Ovary (tissue), 9 donors: ENCODE measurements around the gene INPP4A. TPM values are rescaled to one million over a fixed set of nuclear protein-coding genes. Genes with fewer than 3 reads are reported as not detected.

Experiments
- DNase-seq, 5 donors: peaks; one replicate each; pipeline ENCODE4 v3.0.0-alpha.2; 2019 to 2020
- H3K27ac ChIP-seq, 2 donors: fragments of 200-600 bp; one replicate each; pipeline versions ENCODE4 v1.5.1 to v1.8.0; 2019 to 2022
- H3K27me3 ChIP-seq: fragments of 200-600 bp; one replicate; pipeline ENCODE4 v1.8.0; 2022
- H3K36me3 ChIP-seq: fragments of 200-600 bp; sonication (generic); one replicate; pipeline ENCODE4 v1.5.1; 2019
- H3K4me1 ChIP-seq: one replicate; pipeline ENCODE4 v1.8.1; 2013; ENCODE audit warnings: mild to moderate bottlenecking, moderate library complexity; ENCODE audit not compliant: insufficient read depth
- H3K4me3 ChIP-seq: fragments of 200-600 bp; sonication (generic); one replicate; pipeline ENCODE4 v1.5.1; 2017
- H3K9me3 ChIP-seq, 2 donors: fragments of 200-600 bp in 1 of 2; sonication (generic) in 1 of 2; one replicate each; pipeline versions ENCODE4 v1.5.1 to v1.8.1; 2013 to 2019; ENCODE audit warnings: mild to moderate bottlenecking in 1 of 2, moderate library complexity in 1 of 2
- EP300 ChIP-seq: sonication (generic); formaldehyde crosslinking; IDR thresholded peaks from one replicate; pipeline ENCODE4 v1.6.1; 2017; ENCODE audit warnings: antibody characterized with exemption
- POLR2A ChIP-seq: fragments of 450-650 bp; IDR thresholded peaks from one replicate; pipeline ENCODE4 v1.6.1; 2017; ENCODE audit warnings: antibody characterized with exemption, mild to moderate bottlenecking, moderate library complexity
- WGBS, 3 donors: extraction: QIAGEN DNeasy Blood & Tissue Kit in 1 of 3; methylation state at CpG; one replicate each; pipeline versions ENCODE4 v1.1.5 to v1.1.7; 2013 to 2017; 5-methylcytosine and 5-hydroxymethylcytosine counted together
- intact Hi-C, 4 donors: fragments of 100-400 bp; cut with DNase I; formaldehyde crosslinking; loops; one replicate each; pipeline versions ENCODE4 v1.11.0 to v1.15.1; 2022 to 2023
- polyA plus RNA-seq, 2 donors: library from polyadenylated mRNA; stranded (reverse); fragments of 200-250 nt in 1 of 2; fragments of 350-450 nt in 1 of 2; fragmentation: Illumina TruSeq in 1 of 2; extraction: RNeasy Lipid Tissue Mini Kit (QIAGEN cat#74804) in 1 of 2; gene quantifications; one replicate each; pipeline ENCODE4 v1.2.3, GENCODE V29; 2013 to 2014
- total RNA-seq, 7 donors: library from RNA; depleted of rRNA in 2 of 7; stranded (reverse); fragments of >200 nt in 2 of 7; fragmentation: NEBNext Ultra II Directional in 3 of 7; extraction: Animal tissue kit (Norgen Biotek cat#: 25700) in 3 of 7; gene quantifications; one replicate each; pipeline versions ENCODE4 v1.1.0 to v1.2.4, GENCODE V29; 2016 to 2023
- TF ChIP-seq, protein P1 (sequence below), 3 donors: fragments of 450-650 bp in 2 of 3; fragments of 200-600 bp in 1 of 3; IDR thresholded peaks; one replicate each; pipeline versions ENCODE4 v1.5.1 to v1.8.0; 2016 to 2022; ENCODE audit warnings: antibody characterized with exemption in 3 of 3, mild to moderate bottlenecking in 1 of 3
- donor health status: DM: no; HTN: no; CAD: no; lungs with moderate emphysema.
- donor health status: DM: no; HTN: no; CAD: no.
- donor health status: Bipolar disorder and iron deficiency.
- donor health status: DM: yes; HTN: yes; CAD: no.
- donor health status: DM: no; HTN: no; CAD: no.
- donor health status: DM: yes; HTN: yes; CAD: no.

INPP4A gene
- total and polyA plus RNA-seq, 9 donors, result 7.5 to 25.8 (median 16.2) TPM

DNA sequence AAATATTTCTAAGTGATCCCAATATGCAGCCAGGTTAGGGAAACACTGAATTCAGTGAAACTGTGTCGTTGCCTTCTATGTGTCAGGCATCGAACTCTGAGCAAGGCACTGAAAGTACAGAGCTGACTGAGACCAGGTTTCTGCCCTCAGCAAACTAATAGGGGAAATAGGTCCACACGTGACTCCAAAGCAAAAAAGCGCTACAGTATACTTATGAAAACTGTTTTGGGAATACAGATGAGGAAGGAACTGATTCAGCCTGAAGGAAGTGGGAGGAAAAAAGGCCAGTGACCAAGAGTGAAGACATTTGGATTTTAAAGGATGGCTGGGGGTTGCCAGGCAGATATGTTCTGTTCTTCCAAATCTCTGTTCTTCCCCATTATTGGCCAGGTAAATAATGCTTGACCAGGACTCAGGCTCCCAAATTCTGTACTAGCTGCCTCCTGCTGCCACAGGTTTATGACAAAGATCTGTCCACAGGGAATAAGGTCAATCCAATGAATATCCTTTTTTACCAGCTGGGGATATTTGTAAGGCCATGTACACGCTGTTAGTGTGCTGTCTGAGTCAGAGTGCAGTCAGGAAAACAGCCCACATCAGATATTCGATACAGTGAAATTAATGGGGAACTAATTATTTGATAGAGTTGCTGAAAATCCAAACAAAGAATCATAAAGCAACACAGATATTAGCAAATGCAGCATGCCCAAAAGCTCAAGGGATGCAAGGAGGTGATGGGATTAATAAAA is 24.5 kb upstream of the INPP4A start:
- no peak for DNase-seq

DNA sequence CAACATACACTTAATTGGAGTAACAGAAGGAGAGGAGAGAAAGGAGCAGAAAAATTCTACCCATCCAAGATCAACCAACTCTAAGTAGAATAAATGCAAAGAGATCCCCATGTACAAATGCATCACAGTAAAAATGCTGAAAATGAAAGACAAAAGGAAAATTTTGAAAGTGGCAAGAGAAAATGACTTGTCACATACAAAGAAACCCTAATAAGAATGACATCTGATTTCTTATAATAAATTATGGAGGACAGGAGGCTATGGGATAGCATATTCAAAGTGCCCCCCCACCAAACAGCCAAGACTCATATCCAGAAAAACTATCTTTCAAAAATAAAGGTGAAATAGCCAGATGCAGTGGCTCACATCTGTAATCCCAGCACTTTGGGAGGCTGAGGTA is 22.2 kb upstream of the INPP4A start:
- no peak for DNase-seq
- no peaks in the 10 kb centered on the region for H3K4me1 ChIP-seq
- no peak for TF ChIP-seq EP300
- TF ChIP-seq POLR2A, result no peak
- TF ChIP-seq, protein P1, sequence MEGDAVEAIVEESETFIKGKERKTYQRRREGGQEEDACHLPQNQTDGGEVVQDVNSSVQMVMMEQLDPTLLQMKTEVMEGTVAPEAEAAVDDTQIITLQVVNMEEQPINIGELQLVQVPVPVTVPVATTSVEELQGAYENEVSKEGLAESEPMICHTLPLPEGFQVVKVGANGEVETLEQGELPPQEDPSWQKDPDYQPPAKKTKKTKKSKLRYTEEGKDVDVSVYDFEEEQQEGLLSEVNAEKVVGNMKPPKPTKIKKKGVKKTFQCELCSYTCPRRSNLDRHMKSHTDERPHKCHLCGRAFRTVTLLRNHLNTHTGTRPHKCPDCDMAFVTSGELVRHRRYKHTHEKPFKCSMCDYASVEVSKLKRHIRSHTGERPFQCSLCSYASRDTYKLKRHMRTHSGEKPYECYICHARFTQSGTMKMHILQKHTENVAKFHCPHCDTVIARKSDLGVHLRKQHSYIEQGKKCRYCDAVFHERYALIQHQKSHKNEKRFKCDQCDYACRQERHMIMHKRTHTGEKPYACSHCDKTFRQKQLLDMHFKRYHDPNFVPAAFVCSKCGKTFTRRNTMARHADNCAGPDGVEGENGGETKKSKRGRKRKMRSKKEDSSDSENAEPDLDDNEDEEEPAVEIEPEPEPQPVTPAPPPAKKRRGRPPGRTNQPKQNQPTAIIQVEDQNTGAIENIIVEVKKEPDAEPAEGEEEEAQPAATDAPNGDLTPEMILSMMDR (IDR thresholded peaks at IDR 0.05), result no peak
- no peak overlapping the region for H3K27ac ChIP-seq
- intact Hi-C loops, result no loop called here
- H3K27me3 ChIP-seq, result no peaks in the 10 kb centered on the region
- H3K9me3 ChIP-seq, result no peaks in the 10 kb centered on the region
- H3K36me3 ChIP-seq, result no peaks in the 10 kb centered on the region
- H3K4me3 ChIP-seq, result no peak overlapping the region

More for the DNA sequence above, 24.5 kb upstream of the INPP4A start:
- no peaks in the 10 kb centered on the region for H3K9me3 ChIP-seq
- WGBS, 3 donors, result 63 to 76% (median 75%) methylated on average over 6 of the region's 6 CpGs
- no peak overlapping the region for H3K4me3 ChIP-seq
- intact Hi-C loops, result loop anchor here in 1 of 4 donors (10.0 kb wide), 1 partner anchor 145 kb away; no protein-coding TSS in a partner anchor
- no peaks in the 10 kb centered on the region for H3K27me3 ChIP-seq
- no peak overlapping the region for H3K27ac ChIP-seq
- no peaks in the 10 kb centered on the region for H3K4me1 ChIP-seq
- no peak for TF ChIP-seq POLR2A
- TF ChIP-seq, protein P1 (IDR thresholded peaks at IDR 0.05), result no peak
- no peak for TF ChIP-seq EP300
- H3K36me3 ChIP-seq, result no peaks in the 10 kb centered on the region

DNA sequence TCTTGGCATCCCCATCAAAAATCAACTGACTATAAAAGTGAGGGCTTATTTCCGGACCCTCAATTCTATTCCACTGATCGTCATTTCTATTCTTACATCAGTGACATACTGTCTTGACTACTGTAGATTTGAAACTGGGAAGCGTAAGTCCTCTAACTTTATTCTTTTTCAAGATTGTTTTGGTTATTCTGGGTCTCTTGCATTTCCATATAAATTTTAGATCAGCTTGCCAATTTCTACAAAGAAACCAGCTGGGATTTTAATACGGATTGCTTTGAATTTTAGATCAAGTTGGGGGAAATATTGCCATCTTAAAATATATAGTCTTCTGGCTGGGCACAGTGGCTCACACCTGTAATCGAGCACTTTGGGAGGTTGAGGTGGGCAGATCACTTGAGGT is 17.9 kb upstream of the INPP4A start:
- intact Hi-C loops, result no loop called here

DNA sequence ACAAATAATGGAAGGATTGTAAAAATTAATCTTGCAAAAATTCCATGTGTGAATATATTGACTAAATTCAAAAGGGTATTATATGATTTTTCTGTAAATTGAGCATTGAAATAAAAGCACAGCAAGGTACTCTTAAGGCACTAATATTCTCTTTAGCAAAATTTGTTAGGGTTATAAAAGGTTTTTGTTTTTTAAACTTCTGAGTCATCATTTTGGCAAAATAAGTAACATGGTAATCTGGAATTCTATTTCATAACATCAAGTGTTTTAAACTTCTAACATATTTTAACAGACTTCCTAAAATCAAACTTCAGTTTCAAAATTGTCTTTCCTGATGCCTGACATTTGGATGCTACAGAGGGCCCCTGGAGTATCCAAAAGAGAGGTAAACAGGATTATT is 12.5 kb upstream of the INPP4A start:
- intact Hi-C loops, result no loop called here
- no peak overlapping the region for H3K27ac ChIP-seq
- no peaks in the 10 kb centered on the region for H3K27me3 ChIP-seq
- H3K4me1 ChIP-seq, result no peaks in the 10 kb centered on the region
- no peak for DNase-seq
- H3K36me3 ChIP-seq, result no peaks in the 10 kb centered on the region
- H3K9me3 ChIP-seq, result no peaks in the 10 kb centered on the region
- no peak overlapping the region for H3K4me3 ChIP-seq
- TF ChIP-seq, protein P1 (IDR thresholded peaks at IDR 0.05), result no peak
- TF ChIP-seq EP300 (no peak), POLR2A (no peak)

More for the DNA sequence above, 17.9 kb upstream of the INPP4A start:
- Histone ChIP-seq H3K4me1 (no peaks in the 10 kb centered on the region), H3K27me3 (no peaks in the 10 kb centered on the region), H3K9me3 (no peaks in the 10 kb centered on the region), H3K4me3 (no peak overlapping the region), H3K36me3 (no peaks in the 10 kb centered on the region), H3K27ac (no peak overlapping the region)
- TF ChIP-seq, protein P1 (IDR thresholded peaks at IDR 0.05), result no peak
- TF ChIP-seq POLR2A, result no peak
- no peak for TF ChIP-seq EP300
- 78 to 81% (median 80%) methylated on average over 5 of the region's 5 CpGs for WGBS, 3 donors
- no peak for DNase-seq
